Mucosa of descending colon (tissue), 3 donors: ENCODE results near the gene PISD. TPM values are rescaled to one million over a fixed set of nuclear protein-coding genes. Genes with fewer than 3 reads are reported as not detected.
A peak's percentile ranks its signal among the peaks of the same experiment; 100 is the strongest.

Source experiments
- ATAC-seq: fragments of 200-7000 bp; cut with Tn5 transposase; one replicate; pipeline ENCODE4 v1.9.1; 2020; ENCODE audit warnings: mild to moderate bottlenecking, moderate library complexity
- DNase-seq, 3 donors: peaks; one replicate each; pipeline ENCODE4 v3.0.0-alpha.2; 2020
- H3K36me3 ChIP-seq: fragments of 200-600 bp; one replicate; pipeline ENCODE4 v1.8.0; 2021; ENCODE audit warnings: low read depth, mild to moderate bottlenecking
- H3K4me1 ChIP-seq: fragments of 200-600 bp; one replicate; pipeline ENCODE4 v1.8.0; 2021; ENCODE audit warnings: low read depth, mild to moderate bottlenecking
- H3K4me3 ChIP-seq: fragments of 200-600 bp; one replicate; pipeline ENCODE4 v1.8.0; 2021; ENCODE audit warnings: mild to moderate bottlenecking
- H3K9me3 ChIP-seq: fragments of 200-600 bp; one replicate; pipeline ENCODE4 v1.8.0; 2021; ENCODE audit warnings: mild to moderate bottlenecking
- intact Hi-C, 2 donors: fragments of 100-400 bp; cut with DNase I in 1 of 2; cut with micrococcal nuclease in 1 of 2; formaldehyde crosslinking; loops; one replicate each; pipeline versions ENCODE4 v1.11.0 to v1.11.1; 2022; cut with DNase I, micrococcal nuclease
- total RNA-seq, 3 donors: library from RNA; stranded (reverse); fragmentation: NEBNext Ultra II Directional in 2 of 3; extraction: Animal tissue kit (Norgen Biotek cat#: 25700) in 2 of 3; gene quantifications; one replicate each; pipeline versions ENCODE4 v1.2.1 to v1.2.4, GENCODE V29; 2021 to 2023
- TF ChIP-seq, protein P1 (sequence below): fragments of 200-600 bp; IDR thresholded peaks from one replicate; pipeline ENCODE4 v1.8.0; 2022; ENCODE audit warnings: antibody characterized with exemption, mild to moderate bottlenecking
- donor health status: DM: no; HTN: no; CAD: no; lungs with moderate emphysema.
- donor health status: DM: no; HTN: no; CAD: no.
- donor health status: DM: no; HTN: yes; CAD: no.

The PISD gene
- total RNA-seq, 3 donors from 2014 or later, result 31.6 to 42.9 (median 38.0) TPM

DNA sequence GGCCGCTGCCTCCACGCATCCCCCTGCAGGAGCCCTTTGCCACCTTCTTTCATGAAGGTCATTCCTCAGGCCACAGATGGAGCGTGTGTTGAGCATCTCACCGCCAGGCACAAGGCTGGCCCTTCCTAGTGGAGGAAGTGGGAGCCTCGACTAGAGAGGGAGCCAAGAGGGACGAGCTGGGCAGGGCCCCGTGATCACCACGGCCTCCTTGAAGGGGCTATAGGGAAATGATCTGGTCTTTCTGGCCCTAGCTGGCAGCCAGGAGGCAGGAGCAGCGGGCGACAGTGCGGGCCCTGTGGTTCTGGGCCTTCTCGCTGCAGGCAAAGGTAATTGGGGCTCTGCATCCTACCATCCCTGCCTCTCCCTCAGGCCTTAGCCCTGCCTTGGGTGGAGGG is 49.1 kb downstream of the PISD start:
- intact Hi-C loops, result no loop called here
- Histone ChIP-seq H3K36me3 (no peaks in the 10 kb centered on the region), H3K4me3 (no peak overlapping the region), H3K9me3 (no peaks in the 10 kb centered on the region), H3K4me1 (peaks cover 6% of the 10 kb centered on the region)
- DNase-seq (peak in 1 of 3 donors; percentile 32), ATAC-seq (no peak)
- TF ChIP-seq, protein P1, sequence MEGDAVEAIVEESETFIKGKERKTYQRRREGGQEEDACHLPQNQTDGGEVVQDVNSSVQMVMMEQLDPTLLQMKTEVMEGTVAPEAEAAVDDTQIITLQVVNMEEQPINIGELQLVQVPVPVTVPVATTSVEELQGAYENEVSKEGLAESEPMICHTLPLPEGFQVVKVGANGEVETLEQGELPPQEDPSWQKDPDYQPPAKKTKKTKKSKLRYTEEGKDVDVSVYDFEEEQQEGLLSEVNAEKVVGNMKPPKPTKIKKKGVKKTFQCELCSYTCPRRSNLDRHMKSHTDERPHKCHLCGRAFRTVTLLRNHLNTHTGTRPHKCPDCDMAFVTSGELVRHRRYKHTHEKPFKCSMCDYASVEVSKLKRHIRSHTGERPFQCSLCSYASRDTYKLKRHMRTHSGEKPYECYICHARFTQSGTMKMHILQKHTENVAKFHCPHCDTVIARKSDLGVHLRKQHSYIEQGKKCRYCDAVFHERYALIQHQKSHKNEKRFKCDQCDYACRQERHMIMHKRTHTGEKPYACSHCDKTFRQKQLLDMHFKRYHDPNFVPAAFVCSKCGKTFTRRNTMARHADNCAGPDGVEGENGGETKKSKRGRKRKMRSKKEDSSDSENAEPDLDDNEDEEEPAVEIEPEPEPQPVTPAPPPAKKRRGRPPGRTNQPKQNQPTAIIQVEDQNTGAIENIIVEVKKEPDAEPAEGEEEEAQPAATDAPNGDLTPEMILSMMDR, result no peak

DNA sequence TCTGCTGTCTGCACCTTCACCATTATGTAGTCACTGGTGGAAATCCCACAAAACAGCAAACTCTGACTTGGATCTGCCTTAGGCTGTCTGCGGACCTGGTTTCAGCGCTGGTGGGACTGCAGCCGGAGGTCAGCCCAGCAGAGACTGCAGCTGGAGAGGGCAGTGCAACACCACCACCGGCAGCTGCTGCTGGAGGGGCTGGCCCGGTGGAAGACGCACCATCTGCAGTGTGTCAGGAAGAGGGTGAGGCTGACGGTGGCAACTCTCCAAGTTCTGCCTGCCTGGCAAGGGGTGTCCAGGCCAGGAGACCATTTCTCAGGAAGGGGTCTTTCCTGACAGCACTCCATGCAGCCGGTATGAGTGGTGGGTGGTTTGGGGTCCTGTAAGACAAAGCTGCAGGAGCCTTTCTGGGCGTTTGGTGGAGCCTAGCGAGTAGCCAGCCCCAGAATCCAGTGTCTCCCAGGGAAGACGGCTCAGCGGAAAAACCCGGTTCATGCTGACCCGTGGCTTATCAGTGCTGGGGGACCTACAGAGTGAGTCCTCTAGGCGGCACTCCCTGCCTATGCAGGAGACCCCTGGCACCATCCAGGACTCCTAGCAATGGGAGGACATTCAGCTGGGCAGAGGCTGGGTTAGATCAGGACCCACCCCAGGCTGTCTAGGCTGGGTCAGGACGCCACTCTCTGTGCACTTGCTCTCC is 50.8 kb downstream of the PISD start:
- TF ChIP-seq, protein P1, result no peak
- Histone ChIP-seq H3K4me1 (no peaks in the 10 kb centered on the region), H3K4me3 (no peak overlapping the region), H3K9me3 (no peaks in the 10 kb centered on the region), H3K36me3 (no peaks in the 10 kb centered on the region)
- intact Hi-C loops, result no loop called here
- peak; percentile 11 for ATAC-seq
- DNase-seq, result no peak

DNA sequence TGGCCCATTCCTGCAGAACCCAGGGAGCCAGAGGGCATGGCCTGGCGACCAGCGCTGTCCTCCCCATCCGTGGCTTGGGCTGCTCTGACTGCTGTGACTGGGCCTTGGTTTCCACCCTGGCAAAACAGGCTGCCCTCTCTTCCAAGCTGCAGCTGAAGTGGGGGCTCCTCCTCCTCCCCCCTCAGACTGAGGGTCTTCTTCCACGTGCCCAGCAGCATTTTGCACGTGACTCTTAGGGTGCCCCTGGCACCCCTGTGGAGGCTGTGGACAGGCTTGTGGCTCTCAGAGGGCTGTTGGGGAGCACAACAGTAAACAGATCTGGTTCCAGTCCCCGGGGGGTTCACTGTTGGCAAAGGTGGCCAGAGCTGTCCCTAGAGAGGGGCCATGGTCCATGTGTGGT is 51.4 kb downstream of the PISD start:
- no peaks in the 10 kb centered on the region for H3K9me3 ChIP-seq
- TF ChIP-seq, protein P1, result no peak
- intact Hi-C loops, result no loop called here
- ATAC-seq (no peak), DNase-seq (no peak)
- H3K4me3 ChIP-seq, result no peak overlapping the region
- H3K4me1 ChIP-seq, result no peaks in the 10 kb centered on the region
- no peaks in the 10 kb centered on the region for H3K36me3 ChIP-seq

DNA sequence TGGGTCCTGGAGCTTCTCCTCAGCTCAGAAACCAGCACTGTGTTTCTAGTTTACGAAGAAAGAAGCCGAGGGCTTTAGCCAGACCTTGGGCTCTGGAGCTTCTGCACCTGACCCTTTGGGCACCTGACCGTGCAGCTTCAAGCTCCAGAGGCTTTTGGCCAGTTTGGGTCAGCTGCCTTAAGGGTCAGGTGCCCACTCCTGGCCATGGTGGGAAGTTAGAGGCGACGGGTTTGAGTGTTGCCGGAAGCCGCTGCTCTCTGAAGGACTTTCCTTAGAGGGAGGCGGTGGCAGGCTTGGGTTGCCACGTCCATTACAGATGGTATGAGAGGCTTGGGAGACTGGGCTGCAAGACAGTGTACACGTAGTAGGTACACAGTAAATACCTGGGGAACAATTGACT is 52.3 kb downstream of the PISD start:
- Histone ChIP-seq H3K36me3 (no peaks in the 10 kb centered on the region), H3K4me1 (no peaks in the 10 kb centered on the region), H3K9me3 (no peaks in the 10 kb centered on the region), H3K4me3 (no peak overlapping the region)
- intact Hi-C loops, result no loop called here
- TF ChIP-seq, protein P1, result no peak
- DNase-seq (no peak), ATAC-seq (no peak)

DNA sequence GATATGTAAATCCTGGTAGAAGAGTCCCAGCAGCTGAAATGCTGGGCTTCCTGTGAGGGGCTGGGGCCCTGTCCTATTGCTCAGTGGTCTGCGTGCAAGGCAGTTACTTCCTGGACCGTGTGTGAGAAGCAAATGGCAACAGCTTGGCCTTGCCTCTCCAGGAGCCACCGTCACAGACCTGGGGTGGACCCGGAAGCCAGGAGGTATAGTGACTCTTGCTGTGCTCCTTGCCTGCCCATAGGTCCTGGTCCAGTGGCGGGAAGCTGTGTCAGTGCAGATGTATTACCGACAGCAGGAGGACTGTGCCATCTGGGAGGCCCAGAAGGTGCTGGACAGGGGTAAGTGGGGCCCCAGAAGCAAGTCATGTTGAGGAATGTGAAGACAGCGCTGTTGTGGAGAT is 54.3 kb downstream of the PISD start:
- no peaks in the 10 kb centered on the region for H3K36me3 ChIP-seq

More for the DNA sequence above, 54.3 kb downstream of the PISD start:
- ATAC-seq (no peak), DNase-seq (no peak)
- TF ChIP-seq, protein P1, result no peak
- intact Hi-C loops, result no loop called here
- H3K4me1 ChIP-seq, result no peaks in the 10 kb centered on the region
- no peak overlapping the region for H3K4me3 ChIP-seq
- H3K9me3 ChIP-seq, result no peaks in the 10 kb centered on the region
